Measurements from ENCODE around the gene FHOD1.

FHOD1 gene

DNA sequence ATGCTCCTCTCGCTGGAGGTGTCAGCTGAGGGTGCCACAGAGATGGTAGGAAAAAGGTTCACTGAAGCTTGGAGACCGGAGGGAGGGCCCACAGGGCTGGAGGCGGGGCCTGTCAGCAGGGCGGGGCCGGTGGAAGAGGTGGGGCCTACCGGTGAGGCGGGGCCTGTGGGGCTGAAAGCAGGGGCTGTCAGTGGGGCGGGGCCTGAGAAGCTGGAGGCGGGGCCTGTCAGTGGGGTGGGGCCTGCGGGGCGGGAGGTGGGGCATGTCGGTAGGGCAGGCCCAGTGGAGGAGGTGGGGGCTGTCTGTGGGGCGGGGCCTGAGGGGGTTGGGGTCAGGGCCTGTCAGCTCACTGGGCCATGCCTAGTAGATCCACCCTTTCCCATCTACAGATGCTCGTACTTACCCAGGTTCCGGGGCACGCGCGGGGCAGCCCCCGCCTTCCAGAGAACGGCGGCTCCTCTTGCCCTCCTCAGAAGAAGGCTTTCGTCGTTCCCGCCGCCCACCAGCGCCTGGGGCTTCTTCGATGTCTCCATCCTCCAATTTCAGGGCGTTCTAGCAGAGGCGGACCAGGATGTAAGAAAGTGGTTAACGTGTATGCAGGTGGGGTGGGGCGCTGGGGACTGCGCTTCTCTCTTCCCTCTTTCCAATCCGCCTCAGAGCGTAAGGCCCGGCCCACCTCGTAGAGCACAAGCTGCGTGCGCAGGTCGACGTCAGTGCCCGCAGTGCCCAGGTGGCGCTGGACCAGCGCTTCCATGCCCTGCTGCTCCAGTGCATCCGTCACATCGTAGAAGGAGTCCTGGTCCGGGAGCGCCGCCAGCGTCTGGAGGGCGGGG lies 10.5 kb downstream of the FHOD1 start:
- Mint-ChIP-seq H3K4me1 (ENCODE audit: low read depth) (peaks cover 16% of the 10 kb centered on the region), H3K36me3 (ENCODE audit: low read depth) (peaks cover 85% of the 10 kb centered on the region), H3K27ac (peak overlapping the region; percentile 93), H3K27me3 (no peaks in the 10 kb centered on the region), H3K4me3 (peak overlapping the region; percentile 57), H3K9me3 (no peaks in the 10 kb centered on the region)
- DNase-seq, result peak; percentile 88

- peaks cover 8% of the 10 kb centered on the region for H3K4me1 Mint-ChIP-seq (ENCODE audit: low read depth)
- no peaks in the 10 kb centered on the region for H3K27me3 Mint-ChIP-seq
- peaks cover 90% of the 10 kb centered on the region for H3K36me3 Mint-ChIP-seq (ENCODE audit: low read depth)
- H3K4me3 Mint-ChIP-seq, result peak overlapping the region; percentile 57
- no peak for DNase-seq
- no peaks in the 10 kb centered on the region for H3K9me3 Mint-ChIP-seq
- H3K27ac Mint-ChIP-seq, result peak overlapping the region; percentile 93
Measured at GRCh38 chr16:67235816-67236562, 11.3 kb downstream of the FHOD1 start.

GRCh38 chr16:67234180-67234597 lies 13.1 kb downstream of the FHOD1 start:
- peaks cover 7% of the 10 kb centered on the region for H3K4me1 Mint-ChIP-seq (ENCODE audit: low read depth)
- no peak for DNase-seq
- H3K36me3 Mint-ChIP-seq (ENCODE audit: low read depth), result peaks cover 95% of the 10 kb centered on the region
- H3K4me3 Mint-ChIP-seq, result no peak overlapping the region
- peak overlapping the region; percentile 18 for H3K27ac Mint-ChIP-seq
- no peaks in the 10 kb centered on the region for H3K9me3 Mint-ChIP-seq
- no peaks in the 10 kb centered on the region for H3K27me3 Mint-ChIP-seq

DNA sequence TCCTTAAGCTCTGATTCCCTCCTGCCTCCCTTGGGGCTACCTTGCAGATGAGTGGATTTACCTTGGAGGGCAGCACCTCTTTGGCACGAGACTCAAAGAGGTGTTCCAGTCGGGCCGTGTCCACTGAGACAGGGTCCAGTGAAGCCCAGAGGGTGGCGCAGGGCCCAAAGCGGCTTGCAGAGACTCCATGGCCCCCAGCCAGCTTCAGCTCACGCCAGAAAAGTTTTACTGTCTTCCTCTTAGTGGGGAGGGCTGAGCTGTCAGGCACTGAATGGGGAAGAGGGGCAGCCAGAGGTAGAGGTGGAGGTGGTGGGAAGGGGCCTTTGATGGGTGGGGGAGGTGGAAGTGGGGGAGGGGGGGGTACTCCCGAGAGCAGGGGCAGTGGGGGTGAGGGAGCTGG lies 13.7 kb downstream of the FHOD1 start:
- Mint-ChIP-seq H3K4me1 (ENCODE audit: low read depth) (peaks cover 11% of the 10 kb centered on the region), H3K27ac (no peak overlapping the region), H3K36me3 (ENCODE audit: low read depth) (peaks cover 95% of the 10 kb centered on the region), H3K9me3 (no peaks in the 10 kb centered on the region), H3K4me3 (no peak overlapping the region), H3K27me3 (no peaks in the 10 kb centered on the region)
- DNase-seq, result no peak

GRCh38 chr16:67230809-67231660 lies 16.2 kb downstream of the FHOD1 start:
- Mint-ChIP-seq H3K36me3 (ENCODE audit: low read depth) (peaks cover 90% of the 10 kb centered on the region), H3K4me3 (no peak overlapping the region), H3K9me3 (no peaks in the 10 kb centered on the region), H3K4me1 (ENCODE audit: low read depth) (peaks cover 28% of the 10 kb centered on the region), H3K27me3 (no peaks in the 10 kb centered on the region), H3K27ac (peak overlapping the region; percentile 29)
- no peak for DNase-seq

DNA sequence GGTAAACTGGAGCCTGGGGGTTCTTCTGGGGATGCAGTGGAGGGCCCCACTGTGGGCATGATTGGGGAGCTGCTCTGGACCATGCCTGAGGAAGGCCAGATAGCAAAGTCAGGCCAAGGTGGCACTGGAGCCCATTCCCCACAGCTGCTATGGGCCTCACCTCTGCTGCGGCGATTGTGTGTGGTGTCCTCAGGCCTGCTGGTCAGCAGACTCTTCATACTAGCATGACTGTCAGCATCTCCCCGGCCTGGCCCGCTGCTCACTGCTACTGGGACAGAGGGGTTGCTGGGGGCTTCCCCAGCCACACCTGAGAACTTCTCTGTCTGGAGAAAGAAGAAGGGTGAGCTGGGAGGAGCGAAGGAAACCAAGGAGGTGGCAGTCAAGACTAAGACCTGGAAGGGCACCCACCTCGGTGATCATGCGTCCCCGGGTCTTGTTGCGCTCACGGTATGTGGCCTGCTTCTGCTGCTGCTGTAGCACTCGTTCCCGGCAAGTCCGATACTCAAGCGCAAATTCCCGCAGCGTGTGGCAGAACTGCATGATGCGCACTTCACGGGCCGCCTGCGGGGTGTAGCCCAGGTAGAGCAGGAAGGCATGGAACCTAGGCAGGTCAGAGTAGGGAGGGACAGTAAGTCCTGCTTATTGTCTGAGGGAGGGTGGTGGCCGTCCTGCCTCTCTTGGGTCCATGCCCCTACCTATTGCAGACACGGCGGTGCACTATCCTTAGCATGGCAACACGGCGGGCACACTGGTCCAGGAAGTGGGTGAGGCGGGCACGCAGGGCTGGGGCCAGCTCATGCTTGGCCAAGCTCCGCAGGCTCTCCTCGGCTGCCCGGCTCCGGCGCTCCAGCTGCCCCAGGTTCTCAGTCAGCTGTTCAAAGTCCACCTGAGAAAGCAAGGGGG lies 17.1 kb downstream of the FHOD1 start:
- DNase-seq, result no peak
- Mint-ChIP-seq H3K9me3 (no peaks in the 10 kb centered on the region), H3K27ac (peak overlapping the region; percentile 44), H3K27me3 (no peaks in the 10 kb centered on the region), H3K4me3 (no peak overlapping the region), H3K4me1 (ENCODE audit: low read depth) (peaks cover 35% of the 10 kb centered on the region), H3K36me3 (ENCODE audit: low read depth) (peaks cover 84% of the 10 kb centered on the region)

DNA sequence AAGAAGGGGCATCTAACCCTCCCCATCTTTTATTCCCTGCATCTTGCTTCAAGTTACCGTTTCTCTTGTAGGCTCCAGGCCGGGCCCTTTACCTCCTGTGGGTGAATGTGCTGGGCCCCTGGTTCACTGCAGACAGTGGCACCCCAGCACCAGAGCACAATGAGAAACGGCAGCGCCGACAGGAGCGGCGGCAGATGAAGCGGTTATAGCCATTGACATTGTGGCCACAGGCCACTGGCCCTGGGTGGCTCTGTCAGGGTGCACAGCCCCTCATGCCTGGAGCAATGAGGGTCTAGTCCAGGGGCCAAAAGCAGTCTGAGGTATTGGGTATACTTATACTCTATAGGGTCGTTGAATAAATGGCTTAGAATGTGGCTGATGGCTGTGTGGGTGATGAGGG lies 18.4 kb downstream of the FHOD1 start:
- Mint-ChIP-seq H3K4me3 (peak overlapping the region; percentile 98), H3K36me3 (ENCODE audit: low read depth) (peaks cover 72% of the 10 kb centered on the region), H3K4me1 (ENCODE audit: low read depth) (peaks cover 46% of the 10 kb centered on the region), H3K27ac (peak overlapping the region; percentile 99), H3K9me3 (no peaks in the 10 kb centered on the region), H3K27me3 (no peaks in the 10 kb centered on the region)
- DNase-seq, result no peak

DNA sequence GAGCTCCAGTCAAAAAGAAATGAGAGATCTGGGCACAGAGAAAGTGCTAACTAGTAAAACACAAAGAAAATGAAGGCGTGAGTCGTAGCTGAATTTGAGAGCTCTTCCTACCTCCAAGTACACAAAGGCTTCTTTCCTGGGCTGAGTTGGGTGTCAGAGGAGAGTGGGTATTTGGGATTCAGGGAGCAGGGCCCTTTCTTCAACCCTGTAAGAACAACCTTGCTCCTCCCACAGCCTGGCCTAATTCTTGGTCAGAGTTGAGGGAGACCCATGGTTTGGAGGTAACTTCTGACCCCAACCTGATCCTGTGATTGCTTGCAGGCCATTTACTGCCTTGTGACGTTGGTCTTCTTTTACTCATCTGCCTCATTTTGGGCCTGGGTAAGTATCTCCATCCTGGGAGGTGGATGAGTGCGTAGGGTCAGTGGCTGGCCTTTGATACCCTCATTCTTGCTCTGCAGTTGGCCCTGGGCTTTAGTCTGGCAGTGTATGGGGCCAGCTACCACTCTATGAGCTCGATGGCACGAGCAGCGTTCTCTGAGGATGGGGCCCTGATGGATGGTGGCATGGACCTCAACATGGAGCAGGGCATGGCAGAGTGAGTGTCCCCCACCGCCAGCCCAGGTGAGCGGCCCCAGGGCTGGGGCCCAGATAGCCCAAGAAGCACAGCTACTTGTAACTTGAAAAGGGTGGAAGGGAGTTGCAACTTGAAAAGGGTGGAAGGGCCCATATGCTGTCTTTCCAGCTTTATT lies 19.1 kb downstream of the FHOD1 start:
- Mint-ChIP-seq H3K36me3 (ENCODE audit: low read depth) (peaks cover 65% of the 10 kb centered on the region), H3K4me3 (peak overlapping the region; percentile 98), H3K9me3 (no peaks in the 10 kb centered on the region), H3K4me1 (ENCODE audit: low read depth) (peaks cover 51% of the 10 kb centered on the region), H3K27ac (peak overlapping the region; percentile 99), H3K27me3 (no peaks in the 10 kb centered on the region)
- DNase-seq, result no peak

- peaks cover 55% of the 10 kb centered on the region for H3K4me1 Mint-ChIP-seq (ENCODE audit: low read depth)
- peak overlapping the region; percentile 99 for H3K27ac Mint-ChIP-seq
- no peak for DNase-seq
- H3K36me3 Mint-ChIP-seq (ENCODE audit: low read depth), result peaks cover 60% of the 10 kb centered on the region
- peak overlapping the region; percentile 98 for H3K4me3 Mint-ChIP-seq
- no peaks in the 10 kb centered on the region for H3K9me3 Mint-ChIP-seq
- H3K27me3 Mint-ChIP-seq, result no peaks in the 10 kb centered on the region
Measured at GRCh38 chr16:67227567-67227921, 19.7 kb downstream of the FHOD1 start.

GRCh38 chr16:67226804-67227566 lies 20.3 kb downstream of the FHOD1 start, which contains the start of gene TMEM208:
Gene TMEM208, plus strand, starts transcription at chr16:67227130. Its CDS starts 89 bp downstream, at chr16:67227219.
- peak; percentile 99 for DNase-seq
- H3K9me3 Mint-ChIP-seq, result no peaks in the 10 kb centered on the region
- H3K36me3 Mint-ChIP-seq (ENCODE audit: low read depth), result peaks cover 54% of the 10 kb centered on the region
- peaks cover 55% of the 10 kb centered on the region for H3K4me1 Mint-ChIP-seq (ENCODE audit: low read depth)
- H3K27ac Mint-ChIP-seq, result peak within 1 kb of the TSS; percentile 99
- no peaks in the 10 kb centered on the region for H3K27me3 Mint-ChIP-seq
- H3K4me3 Mint-ChIP-seq, result peak within 1 kb of the TSS; percentile 98

- peaks cover 48% of the 10 kb centered on the region for H3K36me3 Mint-ChIP-seq (ENCODE audit: low read depth)
- H3K27me3 Mint-ChIP-seq, result no peaks in the 10 kb centered on the region
- H3K27ac Mint-ChIP-seq, result peak overlapping the region; percentile 99
- H3K9me3 Mint-ChIP-seq, result no peaks in the 10 kb centered on the region
- DNase-seq, result no peak
- H3K4me3 Mint-ChIP-seq, result peak overlapping the region; percentile 98
- H3K4me1 Mint-ChIP-seq (ENCODE audit: low read depth), result peaks cover 55% of the 10 kb centered on the region
Measured at GRCh38 chr16:67226295-67226803, 20.9 kb downstream of the FHOD1 start.

DNA sequence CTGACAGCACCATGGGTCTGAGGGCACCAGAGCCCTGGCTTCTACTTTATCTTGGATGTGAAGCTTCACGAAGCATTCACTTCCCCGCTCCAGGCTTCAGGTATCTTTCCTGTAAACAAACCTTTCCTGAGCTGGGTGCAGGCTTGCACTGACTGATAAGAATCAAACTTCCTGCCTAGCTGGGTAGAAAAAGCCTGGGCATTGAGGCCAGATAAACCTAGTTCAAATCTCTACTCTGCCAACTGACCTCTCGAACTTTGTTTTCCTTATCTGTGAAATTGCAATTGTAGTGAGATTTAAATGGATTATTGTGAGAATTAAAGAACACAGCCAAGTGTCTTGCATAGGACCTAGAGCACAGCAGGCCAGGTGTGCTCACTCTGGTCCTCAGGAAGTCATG lies 23.3 kb downstream of the FHOD1 start:
- Mint-ChIP-seq H3K36me3 (ENCODE audit: low read depth) (peaks cover 24% of the 10 kb centered on the region), H3K4me1 (ENCODE audit: low read depth) (peaks cover 52% of the 10 kb centered on the region), H3K27me3 (no peaks in the 10 kb centered on the region), H3K27ac (peak overlapping the region; percentile 35), H3K9me3 (no peaks in the 10 kb centered on the region), H3K4me3 (no peak overlapping the region)
- no peak for DNase-seq
